HL-60/S4 treated with phorbol 12-myristate 13-acetate at 8.2 ng/mL for 4 days and 3 days (cell line): ENCODE results near the gene MB21D2.

ENCODE experiments used
- in situ Hi-C: fragments of 300-500 bp; cut with MboI; formaldehyde crosslinking; loops from 2 replicates; pipeline ENCODE4 v1.15.0; 2022; ENCODE audit warnings: low sequenced_read_pairs

Gene MB21D2

GRCh38 chr3:192927016-192927415 is 9.4 kb upstream of the MB21D2 start:
- in situ Hi-C loops = no loop called here

- in situ Hi-C loops = no loop called here
Observed at GRCh38 chr3:192923731-192924130, 6.1 kb upstream of the MB21D2 start.

- in situ Hi-C loops = no loop called here
Observed at GRCh38 chr3:192921793-192922192, 4.1 kb upstream of the MB21D2 start.

- in situ Hi-C loops = no loop called here
Observed at GRCh38 chr3:192920411-192920810, 2.8 kb upstream of the MB21D2 start.

- in situ Hi-C loops = no loop called here
Observed at GRCh38 chr3:192919901-192920300, 2.2 kb upstream of the MB21D2 start.

GRCh38 chr3:192918275-192918588 is 576 bp upstream of the MB21D2 start:
- in situ Hi-C loops = no loop called here

- in situ Hi-C loops = no loop called here
Observed at GRCh38 chr3:192917028-192917403, 640 bp downstream of the MB21D2 start.

- in situ Hi-C loops = no loop called here
Observed at GRCh38 chr3:192916371-192917027, 1.2 kb downstream of the MB21D2 start.

- in situ Hi-C loops = no loop called here
Observed at GRCh38 chr3:192915722-192916121, 1.9 kb downstream of the MB21D2 start.

GRCh38 chr3:192915304-192915703 is 2.4 kb downstream of the MB21D2 start:
- in situ Hi-C loops = no loop called here

- in situ Hi-C loops = no loop called here
Observed at GRCh38 chr3:192914848-192915247, 2.8 kb downstream of the MB21D2 start.

- in situ Hi-C loops = no loop called here
Observed at GRCh38 chr3:192913540-192913939, 4.1 kb downstream of the MB21D2 start.

GRCh38 chr3:192911293-192911692 is 6.4 kb downstream of the MB21D2 start:
- in situ Hi-C loops = no loop called here

GRCh38 chr3:192907784-192908183 is 9.9 kb downstream of the MB21D2 start:
- in situ Hi-C loops = no loop called here

- in situ Hi-C loops = no loop called here
Observed at GRCh38 chr3:192906940-192907339, 10.7 kb downstream of the MB21D2 start.

- in situ Hi-C loops = no loop called here
Observed at GRCh38 chr3:192905980-192906678, 11.5 kb downstream of the MB21D2 start.

GRCh38 chr3:192904632-192905289 is 12.9 kb downstream of the MB21D2 start:
- in situ Hi-C loops = no loop called here

- in situ Hi-C loops = no loop called here
Observed at GRCh38 chr3:192902549-192902948, 15.1 kb downstream of the MB21D2 start.

GRCh38 chr3:192901435-192901834 is 16.2 kb downstream of the MB21D2 start:
- in situ Hi-C loops = no loop called here

GRCh38 chr3:192899540-192899982 is 18.1 kb downstream of the MB21D2 start:
- in situ Hi-C loops = no loop called here

GRCh38 chr3:192897005-192897404 is 20.7 kb downstream of the MB21D2 start:
- in situ Hi-C loops = no loop called here

- in situ Hi-C loops = no loop called here
Observed at GRCh38 chr3:192896208-192896607, 21.4 kb downstream of the MB21D2 start.
